Ovary (tissue), 9 donors: ENCODE measurements around the gene UEVLD. TPM values are rescaled to one million over a fixed set of nuclear protein-coding genes. Genes with fewer than 3 reads are reported as not detected.

ENCODE experiments used
- DNase-seq, 5 donors: peaks; one replicate each; pipeline ENCODE4 v3.0.0-alpha.2; 2019 to 2020
- H3K27ac ChIP-seq, 2 donors: fragments of 200-600 bp; one replicate each; pipeline versions ENCODE4 v1.5.1 to v1.8.0; 2019 to 2022
- H3K27me3 ChIP-seq: fragments of 200-600 bp; one replicate; pipeline ENCODE4 v1.8.0; 2022
- H3K36me3 ChIP-seq: fragments of 200-600 bp; sonication (generic); one replicate; pipeline ENCODE4 v1.5.1; 2019
- H3K4me1 ChIP-seq: one replicate; pipeline ENCODE4 v1.8.1; 2013; ENCODE audit warnings: mild to moderate bottlenecking, moderate library complexity; ENCODE audit not compliant: insufficient read depth
- H3K4me3 ChIP-seq: fragments of 200-600 bp; sonication (generic); one replicate; pipeline ENCODE4 v1.5.1; 2017
- H3K9me3 ChIP-seq, 2 donors: fragments of 200-600 bp in 1 of 2; sonication (generic) in 1 of 2; one replicate each; pipeline versions ENCODE4 v1.5.1 to v1.8.1; 2013 to 2019; ENCODE audit warnings: mild to moderate bottlenecking in 1 of 2, moderate library complexity in 1 of 2
- EP300 ChIP-seq: sonication (generic); formaldehyde crosslinking; IDR thresholded peaks from one replicate; pipeline ENCODE4 v1.6.1; 2017; ENCODE audit warnings: antibody characterized with exemption
- POLR2A ChIP-seq: fragments of 450-650 bp; IDR thresholded peaks from one replicate; pipeline ENCODE4 v1.6.1; 2017; ENCODE audit warnings: antibody characterized with exemption, mild to moderate bottlenecking, moderate library complexity
- WGBS, 3 donors: extraction: QIAGEN DNeasy Blood & Tissue Kit in 1 of 3; methylation state at CpG; one replicate each; pipeline versions ENCODE4 v1.1.5 to v1.1.7; 2013 to 2017; 5-methylcytosine and 5-hydroxymethylcytosine counted together
- intact Hi-C, 4 donors: fragments of 100-400 bp; cut with DNase I; formaldehyde crosslinking; loops; one replicate each; pipeline versions ENCODE4 v1.11.0 to v1.15.1; 2022 to 2023
- polyA plus RNA-seq, 2 donors: library from polyadenylated mRNA; stranded (reverse); fragments of 200-250 nt in 1 of 2; fragments of 350-450 nt in 1 of 2; fragmentation: Illumina TruSeq in 1 of 2; extraction: RNeasy Lipid Tissue Mini Kit (QIAGEN cat#74804) in 1 of 2; gene quantifications; one replicate each; pipeline ENCODE4 v1.2.3, GENCODE V29; 2013 to 2014
- total RNA-seq, 7 donors: library from RNA; depleted of rRNA in 2 of 7; stranded (reverse); fragments of >200 nt in 2 of 7; fragmentation: NEBNext Ultra II Directional in 3 of 7; extraction: Animal tissue kit (Norgen Biotek cat#: 25700) in 3 of 7; gene quantifications; one replicate each; pipeline versions ENCODE4 v1.1.0 to v1.2.4, GENCODE V29; 2016 to 2023
- TF ChIP-seq, protein P1 (sequence below), 3 donors: fragments of 450-650 bp in 2 of 3; fragments of 200-600 bp in 1 of 3; IDR thresholded peaks; one replicate each; pipeline versions ENCODE4 v1.5.1 to v1.8.0; 2016 to 2022; ENCODE audit warnings: antibody characterized with exemption in 3 of 3, mild to moderate bottlenecking in 1 of 3
- donor health status: DM: no; HTN: no; CAD: no; lungs with moderate emphysema.
- donor health status: DM: no; HTN: no; CAD: no.
- donor health status: Bipolar disorder and iron deficiency.
- donor health status: DM: yes; HTN: yes; CAD: no.
- donor health status: DM: no; HTN: no; CAD: no.
- donor health status: DM: yes; HTN: yes; CAD: no.

Gene UEVLD
- total and polyA plus RNA-seq, 9 donors: 7.0 to 22.9 (median 16.7) TPM

DNA sequence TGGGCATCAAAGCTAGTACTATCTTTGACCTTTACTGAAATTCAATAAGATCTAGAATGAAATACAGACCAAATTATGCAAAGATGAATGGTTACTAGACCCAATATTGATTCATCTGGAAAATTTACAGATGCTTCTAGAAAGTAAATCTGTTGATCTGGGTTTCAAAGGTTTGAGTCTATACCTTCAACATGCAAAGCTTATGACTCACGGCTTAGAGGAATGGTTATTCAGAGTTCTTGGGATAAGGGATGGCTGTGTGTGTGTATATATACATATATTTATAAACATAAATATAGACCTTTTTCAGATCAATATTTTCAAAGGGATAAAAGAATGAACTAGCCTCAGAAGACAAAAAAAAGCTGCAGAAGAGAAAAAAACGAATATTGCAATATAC lies 44.3 kb upstream of the UEVLD start:
- no peak for DNase-seq
- H3K36me3 ChIP-seq: no peaks in the 10 kb centered on the region
- H3K9me3 ChIP-seq: no peaks in the 10 kb centered on the region
- peaks cover 3% of the 10 kb centered on the region for H3K4me1 ChIP-seq
- 32 to 46% (median 45%) methylated on average over 2 of the region's 2 CpGs for WGBS, 3 donors
- H3K27ac ChIP-seq: no peak overlapping the region
- TF ChIP-seq, protein P1, sequence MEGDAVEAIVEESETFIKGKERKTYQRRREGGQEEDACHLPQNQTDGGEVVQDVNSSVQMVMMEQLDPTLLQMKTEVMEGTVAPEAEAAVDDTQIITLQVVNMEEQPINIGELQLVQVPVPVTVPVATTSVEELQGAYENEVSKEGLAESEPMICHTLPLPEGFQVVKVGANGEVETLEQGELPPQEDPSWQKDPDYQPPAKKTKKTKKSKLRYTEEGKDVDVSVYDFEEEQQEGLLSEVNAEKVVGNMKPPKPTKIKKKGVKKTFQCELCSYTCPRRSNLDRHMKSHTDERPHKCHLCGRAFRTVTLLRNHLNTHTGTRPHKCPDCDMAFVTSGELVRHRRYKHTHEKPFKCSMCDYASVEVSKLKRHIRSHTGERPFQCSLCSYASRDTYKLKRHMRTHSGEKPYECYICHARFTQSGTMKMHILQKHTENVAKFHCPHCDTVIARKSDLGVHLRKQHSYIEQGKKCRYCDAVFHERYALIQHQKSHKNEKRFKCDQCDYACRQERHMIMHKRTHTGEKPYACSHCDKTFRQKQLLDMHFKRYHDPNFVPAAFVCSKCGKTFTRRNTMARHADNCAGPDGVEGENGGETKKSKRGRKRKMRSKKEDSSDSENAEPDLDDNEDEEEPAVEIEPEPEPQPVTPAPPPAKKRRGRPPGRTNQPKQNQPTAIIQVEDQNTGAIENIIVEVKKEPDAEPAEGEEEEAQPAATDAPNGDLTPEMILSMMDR (IDR thresholded peaks at IDR 0.05): no peak
- no peak for TF ChIP-seq POLR2A
- no peak for TF ChIP-seq EP300
- no peak overlapping the region for H3K4me3 ChIP-seq
- intact Hi-C loops: loop anchor here in 3 of 4 donors (5.0 to 10.0 kb wide), 4 partner anchors 36 to 94 kb away; partner anchors contain the start of genes IGSF22 (in 1 of the 3) and MISFA (in 1 of the 3)
- H3K27me3 ChIP-seq: no peaks in the 10 kb centered on the region

DNA sequence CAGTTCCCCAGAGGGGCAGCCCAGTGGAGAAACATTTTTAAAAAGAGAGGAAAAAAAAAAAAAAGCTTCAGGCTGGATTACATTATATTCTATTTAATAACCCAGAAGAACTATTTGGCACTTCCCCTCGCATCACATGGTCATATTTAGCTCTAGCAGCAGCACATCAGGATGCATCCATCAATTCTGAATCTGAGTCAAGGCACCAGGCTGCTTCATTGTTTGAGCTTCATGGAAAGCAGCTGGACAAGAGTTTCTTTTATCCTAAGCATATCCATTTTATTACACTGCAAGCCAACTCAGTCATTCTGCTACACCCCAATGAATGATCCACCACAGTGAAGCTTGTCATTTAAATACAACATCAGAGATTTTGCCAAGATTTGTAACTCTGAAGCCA lies 35.6 kb upstream of the UEVLD start:
- H3K4me3 ChIP-seq: no peak overlapping the region
- no peaks in the 10 kb centered on the region for H3K36me3 ChIP-seq
- 87 to 97% (median 93%) methylated on average over 1 of the region's 1 CpG for WGBS, 3 donors
- H3K9me3 ChIP-seq: no peaks in the 10 kb centered on the region
- H3K27me3 ChIP-seq: no peaks in the 10 kb centered on the region
- no peak for DNase-seq
- intact Hi-C loops: no loop called here
- TF ChIP-seq POLR2A (no peak), EP300 (no peak)
- TF ChIP-seq, protein P1 (IDR thresholded peaks at IDR 0.05): no peak
- H3K4me1 ChIP-seq: no peaks in the 10 kb centered on the region
- H3K27ac ChIP-seq: no peak overlapping the region

DNA sequence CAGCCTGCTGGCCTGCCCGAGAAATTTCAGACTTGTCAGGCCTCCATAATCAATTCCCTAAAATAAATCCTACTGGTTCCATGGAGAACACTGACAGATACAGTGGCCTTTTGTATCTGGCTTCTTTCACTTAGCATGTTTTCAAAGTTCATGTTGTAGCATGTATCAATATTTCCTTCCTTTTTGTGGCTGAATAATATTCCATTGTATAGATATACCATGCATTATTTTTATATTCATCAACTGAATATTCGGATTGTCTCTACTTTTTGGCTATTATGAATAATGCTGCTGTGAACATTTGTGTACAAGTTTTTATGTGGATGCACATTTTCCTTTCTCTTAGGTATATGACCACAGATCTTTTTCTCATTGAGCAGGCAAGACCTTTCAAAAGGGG lies 35.2 kb upstream of the UEVLD start:
- no peak overlapping the region for H3K4me3 ChIP-seq
- WGBS, 3 donors: 91 to 98% (median 96%) methylated on average over 2 of the region's 2 CpGs
- DNase-seq: no peak
- no peaks in the 10 kb centered on the region for H3K9me3 ChIP-seq
- H3K4me1 ChIP-seq: peaks cover under 1% of the 10 kb centered on the region
- no peaks in the 10 kb centered on the region for H3K27me3 ChIP-seq
- intact Hi-C loops: no loop called here
- no peaks in the 10 kb centered on the region for H3K36me3 ChIP-seq
- TF ChIP-seq, protein P1 (IDR thresholded peaks at IDR 0.05): no peak
- no peak for TF ChIP-seq POLR2A
- H3K27ac ChIP-seq: no peak overlapping the region

DNA sequence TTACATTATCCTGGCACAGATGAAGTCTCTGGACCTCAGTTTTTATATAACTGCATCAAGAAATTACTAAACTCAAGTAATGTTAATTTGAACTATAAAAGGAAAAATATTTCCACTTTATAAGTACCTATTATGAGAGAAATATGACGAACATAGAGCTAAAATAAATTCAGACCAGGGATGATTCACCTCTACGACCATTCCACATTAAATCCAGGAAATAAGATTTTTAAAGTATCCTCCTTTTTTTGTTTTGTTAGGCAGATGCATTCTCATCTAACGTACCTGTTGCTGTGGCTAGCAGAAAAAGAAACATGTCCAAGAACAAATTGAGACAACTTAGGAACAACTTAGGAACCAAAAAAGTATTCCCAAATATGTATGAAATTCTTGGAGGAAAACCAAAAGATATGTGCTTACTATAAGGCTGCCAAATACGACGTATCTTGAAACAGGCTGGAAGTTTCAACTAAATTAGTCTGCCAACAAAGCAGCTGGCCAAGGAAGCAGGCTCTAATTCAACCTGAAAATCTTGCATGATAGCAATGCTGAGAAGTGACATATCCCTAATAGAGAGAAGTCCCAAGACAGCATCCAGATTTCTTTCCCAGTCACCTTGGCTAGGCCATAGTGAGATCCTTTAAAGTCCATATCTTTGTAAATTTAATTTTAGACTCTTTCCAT lies 29.9 kb upstream of the UEVLD start:
- DNase-seq: peak in 1 of 5 donors; percentile 15
- H3K4me3 ChIP-seq: no peak overlapping the region
- 0 to 3% (median 2%) methylated on average over 5 of the region's 5 CpGs for WGBS, 3 donors
- peaks cover 1% of the 10 kb centered on the region for H3K4me1 ChIP-seq
- H3K9me3 ChIP-seq: no peaks in the 10 kb centered on the region
- H3K27me3 ChIP-seq: no peaks in the 10 kb centered on the region
- peak overlapping the region in 1 of 2 donors; percentile 40 for H3K27ac ChIP-seq
- H3K36me3 ChIP-seq: no peaks in the 10 kb centered on the region
- intact Hi-C loops: no loop called here
- TF ChIP-seq, protein P1 (IDR thresholded peaks at IDR 0.05): no peak
- TF ChIP-seq EP300 (no peak), POLR2A (no peak)
